HG02588 (cell line): ENCODE results near the gene RAPGEF3.

Experiments
- ATAC-seq: cut with Tn5 transposase; IDR thresholded peaks from one replicate; pipeline ENCODE4 v1.9.1; 2021; ENCODE audit warnings: mild to moderate bottlenecking, moderate library complexity; ENCODE audit not compliant: unreplicated experiment

RAPGEF3 gene, protein sequence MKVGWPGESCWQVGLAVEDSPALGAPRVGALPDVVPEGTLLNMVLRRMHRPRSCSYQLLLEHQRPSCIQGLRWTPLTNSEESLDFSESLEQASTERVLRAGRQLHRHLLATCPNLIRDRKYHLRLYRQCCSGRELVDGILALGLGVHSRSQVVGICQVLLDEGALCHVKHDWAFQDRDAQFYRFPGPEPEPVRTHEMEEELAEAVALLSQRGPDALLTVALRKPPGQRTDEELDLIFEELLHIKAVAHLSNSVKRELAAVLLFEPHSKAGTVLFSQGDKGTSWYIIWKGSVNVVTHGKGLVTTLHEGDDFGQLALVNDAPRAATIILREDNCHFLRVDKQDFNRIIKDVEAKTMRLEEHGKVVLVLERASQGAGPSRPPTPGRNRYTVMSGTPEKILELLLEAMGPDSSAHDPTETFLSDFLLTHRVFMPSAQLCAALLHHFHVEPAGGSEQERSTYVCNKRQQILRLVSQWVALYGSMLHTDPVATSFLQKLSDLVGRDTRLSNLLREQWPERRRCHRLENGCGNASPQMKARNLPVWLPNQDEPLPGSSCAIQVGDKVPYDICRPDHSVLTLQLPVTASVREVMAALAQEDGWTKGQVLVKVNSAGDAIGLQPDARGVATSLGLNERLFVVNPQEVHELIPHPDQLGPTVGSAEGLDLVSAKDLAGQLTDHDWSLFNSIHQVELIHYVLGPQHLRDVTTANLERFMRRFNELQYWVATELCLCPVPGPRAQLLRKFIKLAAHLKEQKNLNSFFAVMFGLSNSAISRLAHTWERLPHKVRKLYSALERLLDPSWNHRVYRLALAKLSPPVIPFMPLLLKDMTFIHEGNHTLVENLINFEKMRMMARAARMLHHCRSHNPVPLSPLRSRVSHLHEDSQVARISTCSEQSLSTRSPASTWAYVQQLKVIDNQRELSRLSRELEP

DNA sequence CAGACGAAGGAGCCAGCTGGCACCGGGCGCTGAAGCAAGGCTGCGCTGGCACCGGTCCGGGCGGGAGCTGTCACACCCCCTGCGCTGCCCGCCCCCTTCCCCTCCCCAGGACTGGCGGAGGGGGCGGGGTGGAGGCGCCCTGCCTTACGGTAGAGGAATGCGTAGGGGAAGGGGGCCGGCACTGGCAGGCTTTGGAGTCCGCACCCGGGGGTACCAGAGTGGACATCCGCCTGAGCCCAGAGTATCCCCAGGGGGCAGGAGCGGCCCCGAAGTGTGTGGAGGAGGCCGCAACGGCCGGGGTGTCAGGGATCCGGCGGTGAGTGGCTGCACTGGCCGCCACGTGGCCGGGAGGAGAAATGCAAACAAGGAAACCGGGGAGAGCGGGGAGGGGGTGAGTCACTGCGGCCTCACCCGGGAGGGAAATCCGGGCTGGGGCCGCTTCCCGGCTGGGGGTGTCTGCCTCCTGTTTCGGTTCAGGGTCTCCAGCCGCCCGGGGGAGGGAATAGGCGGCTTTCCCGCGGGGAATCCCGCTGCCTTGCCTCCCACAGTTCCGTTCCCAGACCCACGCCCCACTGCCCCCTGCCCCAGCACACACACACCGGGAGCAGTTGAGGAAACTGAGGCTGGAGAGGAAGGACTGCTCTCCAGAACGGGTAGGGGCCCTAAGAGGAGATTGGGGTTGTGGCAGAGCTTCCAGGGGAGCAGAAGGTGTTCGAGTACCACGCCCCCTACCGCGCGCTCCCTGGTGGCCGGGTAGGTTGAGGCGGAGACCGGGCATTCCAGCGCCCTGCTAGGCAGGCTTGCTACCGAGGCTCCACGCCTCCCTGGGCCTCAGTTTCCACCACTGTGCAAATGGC lies at the start of gene RAPGEF3:
Gene RAPGEF3 (minus strand): TSS at position 47 of the 857 bp plus-strand sequence. CDS start 324 bp downstream, outside the sequence.
- ATAC-seq = peak; percentile 50

DNA sequence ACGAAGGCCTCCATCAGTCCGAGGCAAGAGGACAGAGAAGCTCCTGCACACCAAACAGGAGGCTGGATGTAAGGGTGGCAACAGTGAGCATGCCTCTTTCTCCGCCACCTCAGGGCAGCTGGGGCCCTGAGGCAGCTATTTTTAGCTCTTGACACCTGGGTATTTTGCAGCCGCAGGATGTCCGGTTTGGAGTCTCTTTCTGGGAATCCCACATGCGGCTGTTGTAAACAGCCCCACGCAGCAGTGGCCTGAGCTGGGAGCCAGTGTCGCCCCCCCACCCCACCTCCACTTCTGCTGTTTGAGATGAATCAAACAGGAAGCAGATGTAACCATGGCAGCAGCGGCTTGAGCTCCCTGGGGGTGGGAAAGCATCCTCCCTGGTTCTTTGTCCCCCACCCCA lies 49.4 kb upstream of the RAPGEF3 start:
- ATAC-seq = peak; percentile 52

DNA sequence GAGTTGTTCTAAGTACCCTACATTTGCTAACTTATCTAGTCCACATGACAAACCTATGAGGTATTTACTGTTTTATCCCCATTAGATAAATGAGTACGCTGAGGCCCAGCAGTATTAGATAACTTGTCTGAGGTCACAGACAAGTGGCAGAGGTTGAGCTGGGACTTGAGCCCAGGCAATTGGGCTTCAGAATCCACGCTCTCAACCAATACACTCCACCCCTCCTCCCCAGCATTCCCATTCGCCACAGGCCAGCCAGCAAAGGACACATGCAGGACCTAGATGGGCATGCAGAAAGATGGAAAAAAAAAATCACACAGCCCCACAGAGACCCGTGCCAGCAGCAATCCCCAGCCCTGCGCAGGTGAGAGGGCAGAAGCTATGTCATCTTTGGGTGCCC lies 48.7 kb upstream of the RAPGEF3 start:
- ATAC-seq = no peak

DNA sequence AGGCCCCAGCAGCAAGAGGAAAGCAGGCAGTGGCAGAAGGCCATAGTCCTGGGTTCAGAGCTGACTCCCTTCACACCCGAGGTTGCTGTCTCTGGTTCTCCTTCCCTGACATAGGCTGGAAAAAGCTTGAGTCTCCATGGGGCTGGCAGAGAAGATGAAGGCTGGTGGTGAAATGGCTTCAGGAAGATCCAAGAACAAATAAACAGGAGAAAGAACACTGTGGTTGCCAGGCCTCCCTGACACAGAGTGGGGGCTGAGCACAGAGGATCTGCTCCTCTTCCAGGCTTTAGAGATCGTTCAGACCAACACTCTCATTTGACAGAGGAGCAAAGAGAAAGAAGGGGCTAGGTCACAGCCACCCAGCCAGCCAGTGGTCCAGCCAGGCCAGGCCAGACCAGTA lies 46.7 kb upstream of the RAPGEF3 start:
- ATAC-seq = no peak

DNA sequence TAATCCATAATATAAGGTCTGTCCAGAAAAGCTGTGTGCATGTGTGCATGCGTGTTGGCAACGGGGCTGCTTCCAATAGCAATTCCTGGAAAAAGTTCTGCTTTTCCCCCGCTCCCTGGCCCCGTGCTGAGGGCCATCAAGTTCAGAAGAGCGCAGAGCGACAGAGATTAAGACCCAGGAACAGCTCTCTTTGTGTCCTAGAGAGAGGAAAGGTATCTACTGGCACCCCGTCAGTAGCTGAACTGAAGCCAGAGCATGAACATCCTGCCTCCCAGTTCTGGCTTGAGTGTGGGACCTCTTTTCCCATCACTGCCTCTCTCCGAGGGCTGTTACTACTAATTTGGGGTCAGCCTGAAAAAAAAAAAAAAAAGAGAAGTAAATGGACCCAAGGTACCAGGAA lies 45.5 kb upstream of the RAPGEF3 start:
- no peak for ATAC-seq

DNA sequence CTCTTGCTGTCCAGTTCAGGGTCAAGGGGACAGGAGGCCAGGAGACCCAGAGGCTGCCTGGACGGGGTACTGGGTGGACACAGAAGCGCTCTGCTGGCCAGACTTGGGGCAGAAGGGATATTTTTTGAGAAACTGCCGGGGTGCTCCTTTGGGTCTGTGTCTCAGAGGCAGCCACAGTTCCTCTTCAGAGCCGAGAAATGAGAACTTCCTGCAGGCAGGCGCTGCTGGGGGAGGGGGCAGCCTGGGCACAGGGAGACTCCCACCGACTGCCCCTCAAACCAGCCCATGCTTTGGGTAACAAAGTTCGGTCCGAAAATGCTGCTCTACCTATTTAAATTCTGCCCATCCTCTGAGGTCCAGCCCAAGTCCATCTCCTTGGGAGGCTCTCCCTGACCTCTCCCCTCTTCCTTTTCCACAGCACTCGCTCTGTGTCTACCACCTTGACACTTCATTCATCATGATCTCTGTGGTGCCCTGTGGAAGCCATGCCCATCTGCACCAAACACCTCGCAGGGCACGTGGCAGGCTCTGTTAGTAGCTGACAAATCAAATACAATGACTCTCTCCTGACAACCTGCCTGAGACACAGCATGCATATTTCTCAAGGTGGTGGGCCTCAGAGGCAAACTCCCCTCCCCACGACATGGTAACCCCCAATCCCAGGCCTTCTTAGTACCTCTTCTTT lies 44.7 kb upstream of the RAPGEF3 start:
- ATAC-seq = no peak

DNA sequence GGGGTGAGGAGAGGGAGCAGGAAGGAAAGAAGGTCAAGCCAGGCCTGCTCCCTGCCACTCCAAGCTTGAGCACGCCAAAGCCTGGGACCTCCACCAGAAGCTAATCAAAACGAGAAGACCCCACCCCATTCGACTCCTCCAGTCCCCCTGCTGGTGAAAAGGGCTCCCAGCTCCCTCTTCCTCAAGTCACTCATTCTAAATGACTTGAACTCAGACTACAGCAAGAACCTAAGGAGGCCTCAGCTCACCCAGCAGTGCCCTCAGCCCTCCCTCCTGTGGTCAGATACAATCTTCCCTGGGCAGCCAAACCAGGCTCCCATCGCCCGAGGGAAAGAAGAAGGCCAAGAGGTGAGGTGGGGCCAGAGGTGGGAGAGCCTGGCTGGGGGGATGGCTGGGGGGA lies 43.6 kb upstream of the RAPGEF3 start:
- no peak for ATAC-seq

DNA sequence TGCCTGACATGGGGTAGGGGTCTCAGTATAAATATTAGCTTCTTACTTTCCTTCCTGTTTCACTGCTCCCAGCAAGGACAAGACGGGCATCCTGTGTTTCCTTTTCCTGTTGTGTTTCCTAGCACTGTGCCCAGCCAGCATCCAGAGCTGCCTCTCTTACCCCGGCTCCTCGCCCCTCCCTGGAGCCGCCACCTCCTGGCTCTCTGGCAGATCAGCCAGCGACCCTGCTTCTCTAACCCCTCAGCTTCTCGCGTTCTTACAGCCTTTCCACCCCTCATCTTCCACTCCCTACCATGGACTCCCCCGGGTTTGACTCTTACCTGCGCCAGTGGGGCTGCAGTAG lies 43.2 kb upstream of the RAPGEF3 start:
- no peak for ATAC-seq

DNA sequence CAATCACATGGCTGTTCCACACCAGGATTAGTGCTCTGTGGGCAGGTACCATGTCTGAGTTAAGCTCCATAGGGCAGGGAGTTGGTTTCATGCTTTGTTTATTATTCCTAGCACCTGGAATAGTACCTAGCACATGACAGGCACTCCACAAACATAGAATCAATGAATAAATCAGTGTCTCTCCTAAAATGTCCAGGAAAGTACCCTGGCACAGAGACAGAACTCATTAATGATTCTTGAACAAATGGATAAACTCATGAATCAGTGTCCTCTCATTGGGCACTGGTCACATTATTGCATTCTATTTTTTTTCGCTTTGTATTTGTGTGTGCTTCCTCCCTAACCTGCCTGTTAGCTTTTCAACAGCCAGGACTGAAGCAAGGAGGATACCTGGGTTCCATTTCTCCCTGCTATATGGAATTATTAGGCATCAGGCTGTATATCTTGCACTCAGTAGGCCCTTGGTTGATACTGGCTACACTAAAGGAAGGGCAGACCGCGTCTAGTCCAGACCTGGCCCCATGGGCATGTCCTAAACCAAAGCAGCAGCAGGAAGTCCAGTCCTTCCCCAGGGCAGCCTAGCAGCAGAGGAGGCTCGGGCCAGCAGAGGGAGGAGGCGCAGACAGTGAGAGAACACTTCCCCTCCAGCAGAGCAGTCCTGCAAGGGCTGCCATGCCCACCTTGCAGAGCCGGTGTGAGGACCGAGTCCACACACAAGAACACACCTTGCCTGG lies 42.7 kb upstream of the RAPGEF3 start:
- no peak for ATAC-seq

DNA sequence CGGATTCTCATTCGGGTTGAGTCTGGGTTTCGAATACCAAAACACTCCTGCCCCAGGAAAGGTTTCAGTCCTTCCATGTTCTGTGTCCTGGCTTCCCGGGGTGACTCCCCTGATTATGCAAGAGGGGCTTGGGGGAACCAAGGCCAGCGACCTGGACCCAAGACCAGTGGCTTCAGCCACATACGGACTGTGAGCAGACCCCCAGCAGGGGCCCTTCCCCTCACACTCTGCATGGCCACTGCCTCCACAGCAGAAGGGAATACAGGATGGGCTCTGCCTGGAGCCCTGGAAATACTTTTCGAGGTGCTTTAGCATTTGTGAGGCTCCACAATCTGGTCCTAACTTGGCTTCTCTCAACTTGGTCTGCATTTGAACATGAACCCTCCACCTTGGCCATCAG lies 41.9 kb upstream of the RAPGEF3 start:
- ATAC-seq = no peak

DNA sequence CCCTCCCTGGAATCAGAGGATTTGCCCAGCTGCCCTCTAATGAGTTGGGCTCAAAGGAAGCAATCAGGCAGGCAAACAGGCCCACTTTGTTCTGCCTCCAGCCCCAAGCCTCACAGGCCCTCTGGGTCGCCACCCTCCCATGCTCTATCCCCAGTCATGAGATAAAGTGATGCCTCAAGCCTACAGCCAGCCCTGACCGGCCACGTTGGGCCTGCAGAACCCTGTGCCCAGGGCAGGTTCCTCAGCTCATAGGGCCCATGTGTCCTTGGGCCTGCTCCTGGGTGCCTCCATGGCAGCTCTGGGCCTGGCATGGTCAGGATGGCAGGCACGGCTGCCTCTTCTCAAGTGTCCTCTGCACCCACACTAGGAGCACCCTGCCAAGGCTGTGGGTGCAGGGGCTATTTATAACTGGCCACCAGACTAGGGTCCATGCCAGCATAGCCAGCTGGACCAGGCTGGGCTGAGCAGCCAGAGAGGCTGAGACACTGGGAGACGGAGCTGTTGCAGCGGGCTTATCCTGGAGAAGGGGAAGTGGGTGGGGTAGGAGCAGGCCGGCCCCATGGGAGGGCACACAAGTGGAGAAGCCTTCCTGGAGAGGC lies 40.8 kb upstream of the RAPGEF3 start:
- no peak for ATAC-seq

DNA sequence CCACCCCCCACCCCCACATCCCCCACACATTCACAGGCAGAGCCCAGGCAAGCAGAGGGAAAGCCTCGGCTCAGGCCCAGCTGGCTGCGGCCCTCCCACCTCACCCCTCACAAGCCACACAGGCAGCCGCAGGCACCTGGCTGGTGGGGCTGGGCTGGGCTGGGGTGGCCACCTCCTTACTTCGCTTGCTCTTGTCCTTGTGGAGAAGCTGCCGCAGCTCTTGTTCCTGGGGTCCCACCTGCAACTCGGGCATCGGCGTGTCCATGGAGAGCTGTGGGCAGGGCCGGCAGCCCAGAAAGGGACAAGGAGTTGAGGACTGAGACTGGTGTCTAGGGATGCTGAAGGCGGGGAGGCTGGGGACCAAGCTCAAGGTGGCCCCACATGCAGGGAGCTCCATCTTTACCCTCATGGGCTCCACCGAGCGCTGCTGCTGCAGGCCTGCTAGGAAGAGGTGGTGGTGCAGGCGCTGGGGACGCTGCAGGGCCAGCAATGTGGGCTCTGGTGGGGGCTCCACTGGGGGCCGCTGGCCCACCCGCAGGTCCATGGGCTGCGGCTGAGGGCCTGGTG lies 39.8 kb upstream of the RAPGEF3 start:
- no peak for ATAC-seq

DNA sequence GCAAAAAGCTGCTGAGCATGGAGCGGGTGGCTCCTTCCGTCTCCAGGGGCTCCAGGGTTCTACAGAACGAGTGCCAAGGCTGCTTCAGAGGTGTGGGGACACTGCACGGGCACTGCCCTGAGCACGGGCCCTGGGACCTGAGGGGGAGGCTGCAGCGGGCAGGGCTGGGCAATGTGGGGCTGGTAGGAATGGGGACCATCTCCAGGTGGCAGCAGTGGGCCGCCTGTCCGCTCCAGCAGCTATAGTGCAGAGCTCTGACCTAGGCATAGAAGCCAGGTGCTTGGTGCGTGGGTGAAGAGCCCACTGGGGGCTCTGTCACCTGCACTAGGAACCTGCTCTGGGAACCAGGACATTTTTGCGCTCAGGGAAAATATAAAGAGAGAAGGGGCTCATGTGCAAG lies 38.8 kb upstream of the RAPGEF3 start:
- ATAC-seq = no peak

DNA sequence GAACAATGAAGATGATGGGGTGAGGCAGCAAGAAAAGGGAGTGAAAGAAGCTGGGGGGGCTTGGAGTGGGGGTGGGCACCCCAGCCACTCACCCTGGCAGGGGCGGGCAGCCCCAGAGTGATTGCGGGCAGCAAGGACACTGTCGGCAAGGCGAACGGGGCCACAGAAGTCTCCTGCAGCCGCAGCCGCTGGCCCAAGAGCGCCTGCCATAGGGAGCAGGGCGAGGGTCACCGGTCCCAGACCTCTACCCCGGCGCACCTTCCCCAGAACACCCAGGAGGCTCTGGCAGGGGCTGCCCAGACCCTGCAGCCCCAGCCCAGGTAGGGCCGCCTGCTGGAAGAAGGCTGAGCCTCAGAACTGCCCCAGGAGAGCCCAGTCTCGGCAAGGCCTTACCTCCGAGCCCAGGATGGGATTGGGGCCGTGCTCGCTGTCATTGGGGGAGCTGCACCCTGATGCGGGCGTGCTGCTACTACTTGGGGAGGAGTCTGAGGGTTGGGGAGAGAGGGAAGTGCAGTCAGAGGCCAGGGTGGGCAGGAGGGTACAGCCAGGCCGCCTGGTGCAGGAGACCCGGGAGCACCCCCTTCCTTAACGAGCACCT lies 37.2 kb upstream of the RAPGEF3 start:
- no peak for ATAC-seq

DNA sequence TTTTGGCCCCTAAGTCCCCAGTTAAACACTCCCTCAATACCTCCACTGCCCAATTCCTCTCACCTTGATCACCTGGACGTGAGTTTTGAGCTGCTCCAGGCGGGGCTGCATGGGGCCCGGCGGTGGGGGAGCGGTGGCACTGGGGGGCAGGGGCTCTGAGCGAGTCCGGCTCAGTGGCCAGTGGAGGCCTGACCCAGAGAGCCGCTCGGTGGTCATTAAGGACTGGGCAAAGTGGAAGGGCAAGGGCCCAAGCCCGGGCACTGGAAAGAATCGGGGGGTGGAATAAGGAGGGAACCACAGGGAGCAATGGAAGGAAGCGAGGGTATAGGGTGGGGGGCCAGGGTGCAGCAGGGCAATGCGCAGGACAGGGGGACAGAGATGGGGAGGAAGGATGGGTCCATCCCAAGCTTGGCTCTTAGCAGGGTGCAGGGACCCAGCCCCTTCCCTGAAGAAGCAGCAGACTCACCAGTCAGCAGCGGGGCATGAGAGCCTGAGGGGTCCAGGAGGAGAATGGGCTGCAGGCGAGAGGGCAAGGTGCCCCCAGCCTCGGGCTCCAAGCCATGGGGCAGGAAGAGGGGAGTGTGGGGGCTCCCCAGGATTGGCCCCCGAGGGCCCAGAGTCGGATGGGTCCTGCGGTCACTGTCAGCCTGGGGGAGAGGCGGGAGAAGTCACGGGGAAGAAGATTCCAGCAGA lies 36.6 kb upstream of the RAPGEF3 start:
- ATAC-seq = no peak

DNA sequence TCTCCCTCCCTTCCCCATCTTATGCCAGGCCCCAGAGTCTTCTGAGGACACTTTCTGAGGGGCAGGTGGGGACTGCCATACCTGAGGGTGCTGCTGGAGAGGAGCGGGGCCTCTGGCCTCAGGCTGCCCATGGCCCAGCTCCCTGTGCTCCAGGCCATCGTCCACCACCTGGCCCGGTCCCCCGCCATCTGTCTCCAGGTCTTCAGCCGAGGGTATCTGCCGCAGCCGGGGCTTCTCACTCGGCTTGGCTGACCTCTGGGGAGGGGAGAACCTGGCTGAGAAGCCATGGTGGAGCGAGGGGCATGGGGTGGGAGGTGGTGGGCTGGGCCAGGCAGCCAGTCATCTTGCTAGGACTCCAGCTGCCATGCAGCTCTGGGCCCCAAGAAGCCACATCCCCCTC lies 36.0 kb upstream of the RAPGEF3 start:
- no peak for ATAC-seq

DNA sequence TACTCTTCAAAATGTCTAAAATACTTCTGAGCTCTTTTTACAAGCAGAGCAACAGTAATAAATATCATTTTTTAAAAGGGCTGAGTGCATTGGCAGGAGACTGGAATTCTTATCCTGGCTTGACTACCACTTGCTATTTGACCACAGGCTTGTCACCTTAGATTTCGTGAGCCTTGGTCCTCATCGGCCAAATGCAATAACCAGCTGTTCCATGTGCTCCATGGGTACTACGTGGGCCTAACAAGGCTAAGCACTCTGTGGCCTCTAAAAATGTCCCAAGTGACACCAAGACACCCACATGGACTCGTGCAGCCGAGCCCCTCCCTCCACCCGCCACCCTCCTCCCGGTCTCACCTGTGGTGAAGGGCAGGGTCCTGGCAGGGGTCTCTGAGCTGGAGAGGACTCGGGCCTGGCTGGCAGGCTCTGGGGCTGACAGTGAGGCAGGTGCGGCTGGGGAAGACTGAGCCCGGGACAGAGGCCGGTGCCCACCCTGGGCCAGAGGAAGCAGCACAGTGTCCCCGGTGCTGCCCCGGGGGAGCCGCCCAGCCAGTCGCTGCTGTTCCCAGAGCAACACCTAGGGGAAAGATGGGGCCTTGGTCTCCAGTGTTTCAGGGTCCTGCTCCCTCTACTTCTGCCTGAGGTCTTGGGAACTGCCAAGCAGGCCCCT lies 34.5 kb upstream of the RAPGEF3 start:
- ATAC-seq = no peak

DNA sequence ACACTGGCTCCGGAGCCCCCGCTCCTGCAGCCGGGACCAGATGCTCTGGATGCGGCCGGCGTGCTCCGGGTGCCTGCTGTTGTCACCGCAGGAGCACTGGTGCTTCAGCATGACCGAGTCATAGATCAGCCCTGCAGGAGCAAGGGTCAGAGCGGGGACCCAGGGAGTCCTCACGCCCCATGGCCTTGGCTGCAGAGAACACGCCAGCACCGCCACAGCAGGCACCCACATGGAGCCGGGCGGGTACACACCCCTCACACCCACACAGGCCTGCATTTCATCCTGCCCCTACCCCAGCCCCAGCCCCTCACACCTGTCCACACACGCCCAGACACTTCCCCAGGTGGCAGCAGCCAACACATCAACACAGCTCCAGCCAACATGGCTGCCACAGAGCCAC lies 33.2 kb upstream of the RAPGEF3 start:
- ATAC-seq = no peak
